ENCODE measurements around the gene CNTN2.

CNTN2 gene

DNA sequence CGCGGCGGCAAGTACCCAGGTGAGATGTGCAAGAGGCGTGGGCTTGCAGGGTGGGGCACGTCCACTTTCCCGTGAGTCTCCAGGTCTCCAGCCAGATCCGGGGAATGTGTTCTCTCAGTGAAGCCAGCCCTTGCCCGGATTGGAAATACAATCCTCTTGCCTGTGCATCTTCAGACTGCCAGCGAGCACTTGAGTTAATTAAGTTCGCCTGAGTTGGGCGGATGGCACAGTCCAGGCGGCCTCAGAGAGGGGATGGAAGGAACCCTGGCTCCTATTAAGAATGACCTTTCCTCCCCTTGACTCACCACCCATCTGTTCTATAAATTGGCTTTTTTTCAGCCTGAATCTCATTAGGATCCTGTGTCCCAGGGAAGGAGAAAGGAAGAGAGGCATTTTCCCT lies 33.3 kb upstream of the CNTN2 start:
- H3K79me2 ChIP-seq (ENCODE audit: insufficient read depth, low read length): no peaks in the 10 kb centered on the region
- DNase-seq: no peak
- H3K9me3 ChIP-seq (ENCODE audit: insufficient read depth, low read length, severe bottlenecking): no peaks in the 10 kb centered on the region
- no peak for ATAC-seq (ENCODE audit: insufficient read depth, low read depth)
- H3K4me2 ChIP-seq (ENCODE audit: insufficient read depth, low read length): no peak overlapping the region
- H3K4me3 ChIP-seq (ENCODE audit: low read depth in 1 of 2, low read length in 2 of 2): no peak overlapping the region
- H2AFZ ChIP-seq (ENCODE audit: low read depth, low read length): no peak overlapping the region
- H3K9ac ChIP-seq (ENCODE audit: low read depth, low read length): no peak overlapping the region
- TF ChIP-seq, protein P1, sequence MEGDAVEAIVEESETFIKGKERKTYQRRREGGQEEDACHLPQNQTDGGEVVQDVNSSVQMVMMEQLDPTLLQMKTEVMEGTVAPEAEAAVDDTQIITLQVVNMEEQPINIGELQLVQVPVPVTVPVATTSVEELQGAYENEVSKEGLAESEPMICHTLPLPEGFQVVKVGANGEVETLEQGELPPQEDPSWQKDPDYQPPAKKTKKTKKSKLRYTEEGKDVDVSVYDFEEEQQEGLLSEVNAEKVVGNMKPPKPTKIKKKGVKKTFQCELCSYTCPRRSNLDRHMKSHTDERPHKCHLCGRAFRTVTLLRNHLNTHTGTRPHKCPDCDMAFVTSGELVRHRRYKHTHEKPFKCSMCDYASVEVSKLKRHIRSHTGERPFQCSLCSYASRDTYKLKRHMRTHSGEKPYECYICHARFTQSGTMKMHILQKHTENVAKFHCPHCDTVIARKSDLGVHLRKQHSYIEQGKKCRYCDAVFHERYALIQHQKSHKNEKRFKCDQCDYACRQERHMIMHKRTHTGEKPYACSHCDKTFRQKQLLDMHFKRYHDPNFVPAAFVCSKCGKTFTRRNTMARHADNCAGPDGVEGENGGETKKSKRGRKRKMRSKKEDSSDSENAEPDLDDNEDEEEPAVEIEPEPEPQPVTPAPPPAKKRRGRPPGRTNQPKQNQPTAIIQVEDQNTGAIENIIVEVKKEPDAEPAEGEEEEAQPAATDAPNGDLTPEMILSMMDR (IDR thresholded peaks at IDR 0.05; ENCODE audit: borderline replicate concordance, extremely low read depth, low read length, poor library complexity, severe bottlenecking): no peak
- no peak for TF ChIP-seq EZH2 (IDR thresholded peaks at IDR 0.05; ENCODE audit: borderline replicate concordance, low read depth, low read length, severe bottlenecking)
- H3K27me3 ChIP-seq (ENCODE audit: insufficient read depth, low read length, poor library complexity): peaks cover 30% of the 10 kb centered on the region
- H3K27ac ChIP-seq (ENCODE audit: low read length): no peak overlapping the region
- H3K36me3 ChIP-seq (ENCODE audit: insufficient read depth, low read length): no peaks in the 10 kb centered on the region
- H3K4me1 ChIP-seq (ENCODE audit: insufficient read depth, low read length): no peaks in the 10 kb centered on the region
- H4K20me1 ChIP-seq (ENCODE audit: insufficient read depth, low read length): no peaks in the 10 kb centered on the region; the same call in 1 of the 2 replicates

DNA sequence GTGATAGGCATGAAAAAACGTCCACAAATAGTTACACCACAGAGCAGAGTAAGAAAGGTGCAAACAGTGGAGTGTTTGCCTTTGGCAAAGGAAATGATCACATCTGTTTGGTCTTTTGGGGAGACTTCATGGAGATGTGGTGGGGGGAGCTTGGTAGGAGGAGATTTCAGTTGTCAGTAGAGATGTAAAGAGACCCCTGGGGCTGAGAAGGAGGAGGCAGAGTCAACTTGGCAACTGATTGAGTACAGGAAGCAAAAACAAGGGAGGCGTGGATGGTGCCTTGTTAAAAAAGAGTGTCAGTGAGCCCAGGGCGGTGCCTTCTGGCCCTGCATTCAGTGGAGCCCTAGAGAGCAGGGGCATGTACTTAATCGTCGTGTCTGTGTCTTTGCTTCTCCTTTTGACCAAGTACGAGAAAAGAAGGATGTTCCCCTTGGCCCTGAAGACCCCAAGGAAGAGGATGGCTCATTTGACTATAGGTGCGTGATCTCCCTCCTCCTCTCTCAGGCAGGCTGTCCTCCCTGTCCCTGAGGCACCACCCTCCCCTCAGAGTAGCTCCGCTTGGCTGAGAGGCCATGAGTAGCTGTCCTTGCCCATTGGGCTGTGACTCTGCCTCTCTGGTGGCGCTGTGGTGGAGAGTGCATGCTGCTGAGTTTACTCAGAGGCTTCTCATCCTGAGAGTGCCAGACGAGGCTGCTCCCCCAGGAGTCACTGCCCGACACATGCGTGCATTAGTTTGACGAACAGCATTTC lies 30.4 kb upstream of the CNTN2 start:
- H3K27ac ChIP-seq (ENCODE audit: low read length): no peak overlapping the region
- no peaks in the 10 kb centered on the region for H3K9me3 ChIP-seq (ENCODE audit: insufficient read depth, low read length, severe bottlenecking)
- ATAC-seq (ENCODE audit: insufficient read depth, low read depth) (no peak), DNase-seq (no peak)
- no peak overlapping the region for H3K4me3 ChIP-seq (ENCODE audit: low read depth in 1 of 2, low read length in 2 of 2)
- H3K4me1 ChIP-seq (ENCODE audit: insufficient read depth, low read length): no peaks in the 10 kb centered on the region
- H3K36me3 ChIP-seq (ENCODE audit: insufficient read depth, low read length): no peaks in the 10 kb centered on the region
- H3K79me2 ChIP-seq (ENCODE audit: insufficient read depth, low read length): no peaks in the 10 kb centered on the region
- TF ChIP-seq, protein P1 (IDR thresholded peaks at IDR 0.05; ENCODE audit: borderline replicate concordance, extremely low read depth, low read length, poor library complexity, severe bottlenecking): no peak
- no peak for TF ChIP-seq EZH2 (IDR thresholded peaks at IDR 0.05; ENCODE audit: borderline replicate concordance, low read depth, low read length, severe bottlenecking)
- H3K4me2 ChIP-seq (ENCODE audit: insufficient read depth, low read length): no peak overlapping the region
- no peak overlapping the region for H2AFZ ChIP-seq (ENCODE audit: low read depth, low read length)
- H4K20me1 ChIP-seq (ENCODE audit: insufficient read depth, low read length): no peaks in the 10 kb centered on the region; the same call in 1 of the 2 replicates
- no peak overlapping the region for H3K9ac ChIP-seq (ENCODE audit: low read depth, low read length)
- peaks cover 20% of the 10 kb centered on the region for H3K27me3 ChIP-seq (ENCODE audit: insufficient read depth, low read length, poor library complexity)

DNA sequence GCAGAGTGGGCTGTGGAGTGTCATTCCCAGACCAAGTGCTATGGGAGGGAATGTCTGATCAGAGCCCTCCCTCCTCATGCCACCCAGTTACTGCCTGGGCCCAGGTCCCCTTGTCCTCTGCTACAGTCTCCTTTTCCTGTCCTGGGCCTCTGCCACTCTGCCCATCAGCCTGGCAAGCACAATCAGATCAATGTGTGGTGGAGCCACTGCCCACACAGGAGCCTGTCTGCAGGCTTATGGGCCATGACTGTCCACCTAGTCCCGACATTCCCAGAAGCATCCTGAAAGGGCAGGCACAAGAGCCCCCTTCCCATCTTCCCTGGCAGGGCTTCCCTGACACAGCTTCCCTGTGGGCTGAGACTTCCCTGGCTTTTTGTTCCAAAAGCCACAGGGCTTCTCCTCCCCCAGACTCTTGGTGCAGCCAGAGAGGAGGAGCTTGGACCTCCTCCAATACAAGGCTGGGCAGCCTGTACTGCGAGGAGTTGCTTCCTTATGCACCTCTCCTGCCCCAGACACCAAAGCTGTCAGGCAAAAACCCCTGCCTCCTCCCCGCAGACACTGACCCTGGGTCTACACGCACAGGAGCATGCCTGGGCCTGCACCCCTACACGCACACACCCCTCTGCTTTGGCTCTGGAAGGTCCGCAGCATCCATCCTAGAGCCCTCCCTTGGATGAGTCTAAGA lies 29.2 kb upstream of the CNTN2 start:
- Histone ChIP-seq H3K4me1 (ENCODE audit: insufficient read depth, low read length) (no peaks in the 10 kb centered on the region), H3K9ac (ENCODE audit: low read depth, low read length) (no peak overlapping the region), H3K79me2 (ENCODE audit: insufficient read depth, low read length) (no peaks in the 10 kb centered on the region), H3K9me3 (ENCODE audit: insufficient read depth, low read length, severe bottlenecking) (no peaks in the 10 kb centered on the region), H3K27me3 (ENCODE audit: insufficient read depth, low read length, poor library complexity) (peaks cover 19% of the 10 kb centered on the region), H3K4me3 (ENCODE audit: low read depth in 1 of 2, low read length in 2 of 2) (no peak overlapping the region), H3K36me3 (ENCODE audit: insufficient read depth, low read length) (no peaks in the 10 kb centered on the region), H3K27ac (ENCODE audit: low read length) (no peak overlapping the region), H2AFZ (ENCODE audit: low read depth, low read length) (no peak overlapping the region), H3K4me2 (ENCODE audit: insufficient read depth, low read length) (no peak overlapping the region), H4K20me1 (ENCODE audit: insufficient read depth, low read length) (0 out of 2 replicates have a peak, but pooled peaks cover 3% of the 10 kb centered on the region)
- TF ChIP-seq, protein P1 (IDR thresholded peaks at IDR 0.05; ENCODE audit: borderline replicate concordance, extremely low read depth, low read length, poor library complexity, severe bottlenecking): no peak
- TF ChIP-seq EZH2 (IDR thresholded peaks at IDR 0.05; ENCODE audit: borderline replicate concordance, low read depth, low read length, severe bottlenecking): no peak
- ATAC-seq (ENCODE audit: insufficient read depth, low read depth) (no peak), DNase-seq (no peak)
